Hepatocyte (in vitro differentiated cells): ENCODE measurements around the gene STOML2. TPM values are rescaled to one million over a fixed set of nuclear protein-coding genes. Genes with fewer than 3 reads are reported as not detected.
A peak's percentile ranks its signal among the peaks of the same experiment; 100 is the strongest.

Experiments used
- DNase-seq: peaks from one replicate; pipeline ENCODE4 v3.0.0-alpha.2; 2016; ENCODE audit warnings: low spot score
- H2AFZ ChIP-seq: fragments of 200-600 bp; sonication (generic); 2 replicates; pipeline ENCODE4 v1.6.0; 2016; ENCODE audit warnings: antibody characterized with exemption, mild to moderate bottlenecking
- H3K27ac ChIP-seq: fragments of 200-600 bp; sonication (generic); 2 replicates; pipeline ENCODE4 v1.5.1; 2016; ENCODE audit warnings: mild to moderate bottlenecking
- H3K27me3 ChIP-seq: fragments of 200-600 bp; sonication (generic); 2 replicates; pipeline ENCODE4 v1.6.1; 2016
- H3K36me3 ChIP-seq: fragments of 200-600 bp; sonication (generic); replicated peaks from 2 replicates; pipeline ENCODE4 v1.5.1; 2016; ENCODE audit warnings: low read depth; ENCODE audit not compliant: insufficient read depth
- H3K4me1 ChIP-seq: fragments of 200-600 bp; sonication (generic); 2 replicates; pipeline ENCODE4 v1.5.1; 2016; ENCODE audit warnings: mild to moderate bottlenecking, moderate library complexity; ENCODE audit not compliant: insufficient read depth
- H3K4me2 ChIP-seq: fragments of 200-600 bp; sonication (generic); 2 replicates; pipeline ENCODE4 v1.6.0; 2016
- H3K4me3 ChIP-seq: fragments of 200-600 bp; sonication (generic); 2 replicates; pipeline ENCODE4 v1.5.1; 2016; ENCODE audit warnings: mild to moderate bottlenecking
- H3K79me2 ChIP-seq: fragments of 200-600 bp; sonication (generic); 2 replicates; pipeline ENCODE4 v1.6.0; 2017; ENCODE audit warnings: mild to moderate bottlenecking
- H3K9me2 ChIP-seq: fragments of 200-600 bp; sonication (generic); replicated peaks from 2 replicates; pipeline ENCODE4 v1.6.0; 2017; ENCODE audit warnings: mild to moderate bottlenecking; ENCODE audit not compliant: insufficient read depth
- H3K9me3 ChIP-seq: fragments of 200-600 bp; sonication (generic); 2 replicates; pipeline ENCODE4 v1.5.1; 2016; ENCODE audit warnings: low read depth, mild to moderate bottlenecking
- H4K20me1 ChIP-seq: fragments of 200-600 bp; sonication (generic); 2 replicates; pipeline ENCODE4 v1.6.0; 2016; ENCODE audit warnings: mild to moderate bottlenecking; ENCODE audit not compliant: insufficient read depth, poor library complexity, severe bottlenecking
- CTCF ChIP-seq: fragments of 200-600 bp; sonication (generic); IDR thresholded peaks from 2 replicates; pipeline ENCODE4 v1.5.1; 2016; ENCODE audit warnings: antibody characterized with exemption, mild to moderate bottlenecking; ENCODE audit not compliant: poor library complexity
- EZH2 ChIP-seq: fragments of 200-600 bp; sonication (generic); IDR thresholded peaks from 2 replicates; pipeline ENCODE4 v1.6.1; 2016; ENCODE audit warnings: antibody characterized with exemption, mild to moderate bottlenecking, borderline replicate concordance
- EZH2phosphoT487 ChIP-seq: fragments of 200-600 bp; sonication (generic); IDR thresholded peaks from one replicate; pipeline ENCODE4 v1.6.1; 2018; ENCODE audit warnings: antibody characterized with exemption, mild to moderate bottlenecking, low read depth, moderate library complexity; ENCODE audit not compliant: unreplicated experiment, severe bottlenecking
- WGBS: methylation state at CpG from one replicate; pipeline ENCODE4 v1.1.6; 2016; ENCODE audit warnings: low lambda C conversion rate; ENCODE audit errors: missing lambda C conversion rate; 5-methylcytosine and 5-hydroxymethylcytosine counted together
- polyA plus RNA-seq: library from polyadenylated mRNA; unstranded; fragments of >200 nt; fragmentation: Nextera tagmentation; extraction: Ambion mirVana; gene quantifications from 2 replicates; pipeline ENCODE4 v1.2.1, GENCODE V29; 2016
- total RNA-seq: library from RNA; depleted of rRNA; stranded (reverse); fragments of >200 nt; gene quantifications from 2 replicates; pipeline ENCODE4 v1.2.3, GENCODE V29; 2014

Gene STOML2
- total and polyA plus RNA-seq, 2 experiments from 2014 or later, result 98.0 to 120 TPM

- no peak for DNase-seq
- TF ChIP-seq CTCF (no peak), EZH2 (no peak), EZH2phosphoT487 (no peak)
These were observed 13.5 kb downstream of the STOML2 start for GRCh38 chr9:35089434-35089833.

GRCh38 chr9:35085078-35085477, 17.9 kb downstream of the STOML2 start:
- no peaks in the 10 kb centered on the region for H3K9me3 ChIP-seq
- no peaks in the 10 kb centered on the region for H3K4me1 ChIP-seq
- WGBS, result 79% methylated on average over 2 of the region's 2 CpGs

More at GRCh38 chr9:35089434-35089833, 13.5 kb downstream of the STOML2 start:
- Histone ChIP-seq H3K36me3 (no peaks in the 10 kb centered on the region), H3K4me3 (no peak overlapping the region), H2AFZ (no peak overlapping the region), H3K27me3 (no peaks in the 10 kb centered on the region), H3K27ac (no peak overlapping the region), H3K4me2 (no peak overlapping the region), H4K20me1 (no peaks in the 10 kb centered on the region), H3K9me2 (no peaks in the 10 kb centered on the region), H3K4me1 (no peaks in the 10 kb centered on the region), H3K9me3 (no peaks in the 10 kb centered on the region), H3K79me2 (no peaks in the 10 kb centered on the region)
- 96% methylated on average over 2 of the region's 2 CpGs for WGBS

GRCh38 chr9:35079426-35080341, 23.2 kb downstream of the STOML2 start, which contains the start of gene FANCG:
FANCG (minus strand) TSS chr9:35079942; CDS start chr9:35079524, 418 bp downstream.
- no peaks in the 10 kb centered on the region for H3K9me3 ChIP-seq

More at GRCh38 chr9:35085078-35085477, 17.9 kb downstream of the STOML2 start:
- no peaks in the 10 kb centered on the region for H3K36me3 ChIP-seq
- H4K20me1 ChIP-seq, result no peaks in the 10 kb centered on the region
- no peak for DNase-seq
- no peak overlapping the region for H3K27ac ChIP-seq
- no peak overlapping the region for H2AFZ ChIP-seq
- H3K9me2 ChIP-seq, result no peaks in the 10 kb centered on the region
- no peaks in the 10 kb centered on the region for H3K27me3 ChIP-seq
- no peak overlapping the region for H3K4me3 ChIP-seq
- H3K79me2 ChIP-seq, result no peaks in the 10 kb centered on the region
- no peak overlapping the region for H3K4me2 ChIP-seq
- TF ChIP-seq EZH2 (no peak), CTCF (no peak), EZH2phosphoT487 (no peak)

More at GRCh38 chr9:35079426-35080341, 23.2 kb downstream of the STOML2 start, which contains the start of gene FANCG:
- H3K27ac ChIP-seq, result peak within 1 kb of the TSS; percentile 39
- no peaks in the 10 kb centered on the region for H3K36me3 ChIP-seq
- TF ChIP-seq EZH2 (no peak), EZH2phosphoT487 (no peak), CTCF (no peak)
- peak within 1 kb of the TSS; percentile 64 for H2AFZ ChIP-seq
- H3K9me2 ChIP-seq, result no peaks in the 10 kb centered on the region
- peak within 1 kb of the TSS; percentile 94 for H3K4me2 ChIP-seq
- under 1% methylated on average over 66 of the region's 67 CpGs for WGBS
- H3K27me3 ChIP-seq, result no peaks in the 10 kb centered on the region
- H3K4me1 ChIP-seq, result peaks cover 6% of the 10 kb centered on the region
- peak within 1 kb of the TSS; percentile 65 for H3K4me3 ChIP-seq
- H3K79me2 ChIP-seq, result peaks cover 20% of the 10 kb centered on the region
- H4K20me1 ChIP-seq, result no peaks in the 10 kb centered on the region
- peak; percentile 94 for DNase-seq
